HL-60 (cell line): ENCODE measurements around the gene TAX1BP1.

ENCODE experiments used
- DNase-seq, 2 experiments: peaks; one replicate each; pipeline ENCODE4 v3.0.0-alpha.2; 2010 to 2020; ENCODE audit warnings: low read depth in 1 of 2, low spot score in 1 of 2
- H3K27ac ChIP-seq: fragments of 250-450 bp; sonication (Bioruptor Pico); replicated peaks from 2 replicates; pipeline ENCODE4 v1.5.1; 2020; ENCODE audit warnings: mild to moderate bottlenecking, moderate library complexity
- H3K27me3 ChIP-seq: fragments of 250-450 bp; sonication (Bioruptor Pico); 2 replicates; pipeline ENCODE4 v1.5.1; 2021; ENCODE audit warnings: mild to moderate bottlenecking, moderate library complexity; ENCODE audit not compliant: insufficient read depth, poor library complexity, severe bottlenecking
- H3K4me3 ChIP-seq: replicated peaks from 2 replicates; pipeline ENCODE4 v1.5.1; 2011; ENCODE audit warnings: mild to moderate bottlenecking, control low read depth, low read length; ENCODE audit not compliant: insufficient read depth
- CTCF ChIP-seq: IDR thresholded peaks from one replicate; pipeline ENCODE4 v1.5.1; 2011; ENCODE audit warnings: low read length, control low read depth, inconsistent platforms; ENCODE audit not compliant: insufficient read depth
- GABPA ChIP-seq: IDR thresholded peaks from 2 replicates; pipeline ENCODE4 v1.6.1; 2012; ENCODE audit warnings: low read depth
- POLR2AphosphoS5 ChIP-seq: IDR thresholded peaks from 2 replicates; pipeline ENCODE4 v1.6.1; 2012; ENCODE audit warnings: low read depth
- REST ChIP-seq: IDR thresholded peaks from 2 replicates; pipeline ENCODE4 v1.6.1; 2012; ENCODE audit warnings: low read depth; ENCODE audit not compliant: insufficient replicate concordance
- SPI1 ChIP-seq: IDR thresholded peaks from 2 replicates; pipeline ENCODE4 v1.6.1; 2012; ENCODE audit warnings: low read depth, mild to moderate bottlenecking, borderline replicate concordance

The TAX1BP1 gene

GRCh38 chr7:27836536-27836935 lies 96.6 kb downstream of the TAX1BP1 start:
- no peak for TF ChIP-seq SPI1
- TF ChIP-seq GABPA, result no peak
- no peak for TF ChIP-seq POLR2AphosphoS5
- no peak for TF ChIP-seq CTCF
- no peak for TF ChIP-seq REST
- Histone ChIP-seq H3K4me3 (no peak overlapping the region), H3K27ac (no peak overlapping the region), H3K27me3 (no peaks in the 10 kb centered on the region)
- DNase-seq, result no peak

GRCh38 chr7:27839099-27839498 lies 99.1 kb downstream of the TAX1BP1 start:
- Histone ChIP-seq H3K27me3 (no peaks in the 10 kb centered on the region), H3K4me3 (no peak overlapping the region), H3K27ac (no peak overlapping the region)
- TF ChIP-seq SPI1 (no peak), CTCF (no peak), REST (no peak), GABPA (no peak), POLR2AphosphoS5 (no peak)
- DNase-seq, result no peak

GRCh38 chr7:27840313-27840712 lies 100.4 kb downstream of the TAX1BP1 start:
- TF ChIP-seq SPI1 (no peak), GABPA (no peak), REST (no peak), POLR2AphosphoS5 (no peak), CTCF (no peak)
- no peaks in the 10 kb centered on the region for H3K27me3 ChIP-seq
- no peak for DNase-seq
- H3K4me3 ChIP-seq, result no peak overlapping the region
- no peak overlapping the region for H3K27ac ChIP-seq
